WERI-Rb-1 (cell line): ENCODE measurements around the gene GSX2.
"Not testable (repeated sequence)": the region's sequence is repeated elsewhere in the genome, so short reads cannot be mapped to it uniquely, and the experiment has no call there.

ENCODE experiments used
- DNase-seq: peaks from one replicate; pipeline ENCODE4 v3.0.0-alpha.2; 2020
- H3K27ac ChIP-seq: fragments of 250-450 bp; sonication (Bioruptor Pico); 2 replicates; pipeline ENCODE4 v1.5.1; 2020; ENCODE audit warnings: mild to moderate bottlenecking, moderate library complexity
- H3K27me3 ChIP-seq: fragments of 250-450 bp; sonication (Bioruptor Pico); 2 replicates; pipeline ENCODE4 v1.5.1; 2021; ENCODE audit warnings: mild to moderate bottlenecking, low read depth, moderate library complexity; ENCODE audit not compliant: insufficient read depth, severe bottlenecking
- H3K36me3 ChIP-seq: fragments of 250-450 bp; sonication (Bioruptor Pico); 2 replicates; pipeline ENCODE4 v1.5.1; 2020; ENCODE audit warnings: mild to moderate bottlenecking, moderate library complexity
- H3K4me3 ChIP-seq: 2 replicates; pipeline ENCODE4 v1.5.1; 2011; ENCODE audit warnings: low read depth, mild to moderate bottlenecking, control low read depth, low read length
- H3K9me3 ChIP-seq: fragments of 250-450 bp; sonication (Bioruptor Pico); 2 replicates; pipeline ENCODE4 v1.5.1; 2021; ENCODE audit warnings: mild to moderate bottlenecking, moderate library complexity; ENCODE audit not compliant: severe bottlenecking
- CTCF ChIP-seq: IDR thresholded peaks from 2 replicates; pipeline ENCODE4 v1.5.1; 2011; ENCODE audit warnings: low read depth, mild to moderate bottlenecking, control low read depth, inconsistent platforms, low read length

The GSX2 gene

GRCh38 chr4:54099748-54100574 is at the start of gene GSX2:
TSS of gene GSX2 (plus strand) at chr4:54100163. CDS start at chr4:54100345, 182 bp downstream.
- H3K9me3 ChIP-seq: no peaks in the 10 kb centered on the region
- no peak for TF ChIP-seq CTCF
- H3K36me3 ChIP-seq: no peaks in the 10 kb centered on the region
- H3K27me3 ChIP-seq: peaks cover 97% of the 10 kb centered on the region
- no peak within 1 kb of the TSS for H3K27ac ChIP-seq
- peak within 1 kb of the TSS; percentile 21 for H3K4me3 ChIP-seq
- no peak for DNase-seq

GRCh38 chr4:54050214-54050904 is 49.6 kb upstream of the GSX2 start:
- Histone ChIP-seq H3K4me3 (no peak overlapping the region), H3K27me3 (no peaks in the 10 kb centered on the region), H3K36me3 (peaks cover 6% of the 10 kb centered on the region), H3K27ac (no peak overlapping the region), H3K9me3 (no peaks in the 10 kb centered on the region)
- no peak for DNase-seq
- no peak for TF ChIP-seq CTCF

- not testable (repeated sequence) for H3K4me3 ChIP-seq, H3K27ac ChIP-seq, DNase-seq, H3K36me3 ChIP-seq, H3K9me3 ChIP-seq, H3K27me3 ChIP-seq
Measured at GRCh38 chr4:54053322-54053721, 46.6 kb upstream of the GSX2 start.

DNA sequence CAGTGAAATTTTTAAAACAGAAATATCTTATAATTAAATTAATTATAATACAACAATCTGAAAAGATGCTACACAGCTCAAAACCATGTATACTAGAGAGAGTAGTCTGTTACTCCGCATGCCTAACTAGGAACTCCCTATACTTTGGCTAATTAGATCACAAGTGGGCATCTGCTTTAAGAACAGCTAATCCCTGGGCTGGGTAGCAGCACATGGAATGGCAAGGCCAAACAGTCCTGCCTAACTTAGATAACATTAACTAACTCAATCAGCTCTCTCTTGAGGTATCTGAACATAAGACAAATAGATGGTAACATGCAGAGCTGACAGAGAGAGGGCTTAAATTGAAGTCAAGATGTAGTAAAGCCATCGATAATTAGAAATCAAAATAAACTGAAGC is 45.5 kb upstream of the GSX2 start:
- Histone ChIP-seq H3K27me3 (no peaks in the 10 kb centered on the region), H3K4me3 (no peak overlapping the region), H3K27ac (no peak overlapping the region), H3K36me3 (no peaks in the 10 kb centered on the region), H3K9me3 (no peaks in the 10 kb centered on the region)
- no peak for DNase-seq
- no peak for TF ChIP-seq CTCF

DNA sequence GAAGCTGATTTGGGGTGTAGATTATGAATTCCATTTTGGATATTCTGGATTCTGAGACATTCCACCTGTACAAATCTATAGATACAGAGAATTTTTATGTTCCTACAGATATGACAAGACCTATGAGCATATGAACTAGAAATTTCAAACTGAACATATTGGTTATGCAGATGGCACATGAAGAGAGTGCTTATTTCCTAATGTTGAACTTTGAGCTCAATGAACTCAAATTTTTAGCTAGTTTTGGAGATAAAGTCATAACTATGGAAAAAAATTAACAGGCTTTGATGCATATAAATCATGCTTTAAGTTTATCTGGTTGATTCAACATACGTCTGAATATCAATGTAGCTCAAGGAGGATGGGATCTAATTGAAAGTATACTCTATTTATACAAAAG is 44.5 kb upstream of the GSX2 start:
- Histone ChIP-seq H3K4me3 (no peak overlapping the region), H3K27ac (no peak overlapping the region), H3K9me3 (no peaks in the 10 kb centered on the region), H3K27me3 (no peaks in the 10 kb centered on the region), H3K36me3 (no peaks in the 10 kb centered on the region)
- DNase-seq: no peak
- TF ChIP-seq CTCF: no peak

GRCh38 chr4:54056360-54056759 is 43.6 kb upstream of the GSX2 start:
- H3K4me3 ChIP-seq: no peak overlapping the region
- no peaks in the 10 kb centered on the region for H3K36me3 ChIP-seq
- H3K27ac ChIP-seq: no peak overlapping the region
- no peaks in the 10 kb centered on the region for H3K9me3 ChIP-seq
- TF ChIP-seq CTCF: no peak
- no peaks in the 10 kb centered on the region for H3K27me3 ChIP-seq
- DNase-seq: no peak
